Measurements from ENCODE around the gene MORN4. TPM values are rescaled to one million over a fixed set of nuclear protein-coding genes. Genes with fewer than 3 reads are reported as not detected.

Gene MORN4
- total and polyA plus RNA-seq, 9 of the 15 experiments (the other 6 are each of a cell fraction or from before 2014, with no cell fraction given), result 8.3 to 23.9 (median 11.7) TPM

DNA sequence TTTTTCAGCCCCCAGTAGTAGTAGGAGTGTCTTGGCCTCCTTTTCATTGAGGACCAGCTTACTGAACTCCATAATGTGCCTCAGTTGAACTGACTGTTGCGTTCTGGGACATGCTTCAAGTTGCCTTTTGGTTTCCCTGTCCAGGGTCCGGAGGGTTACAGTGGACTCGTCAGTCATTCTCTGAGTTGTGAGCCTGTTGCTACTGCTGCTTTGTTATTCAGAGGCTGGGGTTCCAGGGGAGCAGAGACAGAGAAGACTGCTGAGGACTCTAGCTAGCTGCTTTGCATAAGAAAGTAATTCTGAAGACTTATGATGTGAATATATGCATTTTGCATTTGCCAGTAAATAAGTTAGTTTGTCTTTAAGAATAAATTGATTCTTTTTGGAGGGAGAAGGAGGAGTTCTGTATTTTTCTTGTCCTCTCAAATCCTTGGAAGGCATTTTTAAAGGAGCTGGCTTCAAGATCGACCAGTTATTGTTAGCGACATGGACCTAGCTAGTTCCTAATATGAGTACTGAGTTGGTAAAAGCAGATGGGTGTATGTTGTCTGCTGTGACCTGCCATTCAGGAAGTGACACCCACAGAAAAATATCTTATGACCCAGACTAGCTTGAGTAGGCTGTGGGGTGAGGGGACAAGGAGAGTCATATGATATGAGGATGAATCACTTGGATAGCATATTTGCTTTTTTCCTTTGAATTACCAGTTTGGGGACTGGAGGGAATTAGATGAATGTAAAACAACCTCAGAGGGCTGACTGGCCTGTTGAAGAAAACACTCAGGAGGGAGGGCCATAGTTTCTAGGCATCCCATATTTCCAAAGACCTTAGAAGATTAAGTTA, 15.5 kb upstream of the MORN4 start (continued):
- TF ChIP-seq, protein P1, sequence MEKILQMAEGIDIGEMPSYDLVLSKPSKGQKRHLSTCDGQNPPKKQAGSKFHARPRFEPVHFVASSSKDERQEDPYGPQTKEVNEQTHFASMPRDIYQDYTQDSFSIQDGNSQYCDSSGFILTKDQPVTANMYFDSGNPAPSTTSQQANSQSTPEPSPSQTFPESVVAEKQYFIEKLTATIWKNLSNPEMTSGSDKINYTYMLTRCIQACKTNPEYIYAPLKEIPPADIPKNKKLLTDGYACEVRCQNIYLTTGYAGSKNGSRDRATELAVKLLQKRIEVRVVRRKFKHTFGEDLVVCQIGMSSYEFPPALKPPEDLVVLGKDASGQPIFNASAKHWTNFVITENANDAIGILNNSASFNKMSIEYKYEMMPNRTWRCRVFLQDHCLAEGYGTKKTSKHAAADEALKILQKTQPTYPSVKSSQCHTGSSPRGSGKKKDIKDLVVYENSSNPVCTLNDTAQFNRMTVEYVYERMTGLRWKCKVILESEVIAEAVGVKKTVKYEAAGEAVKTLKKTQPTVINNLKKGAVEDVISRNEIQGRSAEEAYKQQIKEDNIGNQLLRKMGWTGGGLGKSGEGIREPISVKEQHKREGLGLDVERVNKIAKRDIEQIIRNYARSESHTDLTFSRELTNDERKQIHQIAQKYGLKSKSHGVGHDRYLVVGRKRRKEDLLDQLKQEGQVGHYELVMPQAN (IDR thresholded peaks at IDR 0.05; ENCODE audit: borderline replicate concordance), result no peak
- TF ChIP-seq TFAP4 (CRISPR knock-in tag; IDR thresholded peaks at IDR 0.05; ENCODE audit: borderline replicate concordance) (no peak), ZNF354B (CRISPR knock-in tag; IDR thresholded peaks at IDR 0.05) (no peak), CBX5 (IDR thresholded peaks at IDR 0.05; ENCODE audit: borderline replicate concordance, low read depth) (no peak), SMAD4 (CRISPR knock-in tag; conservative IDR thresholded peaks at IDR 0.05) (no peak), NFYB (IDR thresholded peaks at IDR 0.05; ENCODE audit: extremely low read depth, insufficient read length) (no peak), MBD2 (IDR thresholded peaks at IDR 0.05; ENCODE audit: borderline replicate concordance, low read depth) (no peak; the same call in 1 of the 2 replicates), ZNF23 (CRISPR knock-in tag; IDR thresholded peaks at IDR 0.05) (no peak), EP300 (IDR thresholded peaks at IDR 0.05; ENCODE audit: low read length) (peak; percentile 78; the same call in 1 of the 2 replicates), POLR2AphosphoS5 (IDR thresholded peaks at IDR 0.05; ENCODE audit: control insufficient read depth, insufficient read depth, low read depth, low read length) (no peak), ZNF695 (CRISPR knock-in tag; IDR thresholded peaks at IDR 0.05) (no peak), ETS1 (conservative IDR thresholded peaks at IDR 0.05; ENCODE audit: control insufficient read depth, low read depth, low read length) (no peak), KDM2B (CRISPR knock-in tag; IDR thresholded peaks at IDR 0.05) (no peak), ZNF445 (CRISPR knock-in tag; IDR thresholded peaks at IDR 0.05; ENCODE audit: low read depth) (no peak), TCF15 (CRISPR knock-in tag; IDR thresholded peaks at IDR 0.05) (no peak), CXXC5 (CRISPR knock-in tag; IDR thresholded peaks at IDR 0.05) (no peak), TCF7L2 (IDR thresholded peaks at IDR 0.05; ENCODE audit: low read depth, low read length) (no peak), DNMT1 (IDR thresholded peaks at IDR 0.05) (no peak), ZBTB9 (CRISPR knock-in tag; IDR thresholded peaks at IDR 0.05) (no peak)
- TF ChIP-seq, protein P2, sequence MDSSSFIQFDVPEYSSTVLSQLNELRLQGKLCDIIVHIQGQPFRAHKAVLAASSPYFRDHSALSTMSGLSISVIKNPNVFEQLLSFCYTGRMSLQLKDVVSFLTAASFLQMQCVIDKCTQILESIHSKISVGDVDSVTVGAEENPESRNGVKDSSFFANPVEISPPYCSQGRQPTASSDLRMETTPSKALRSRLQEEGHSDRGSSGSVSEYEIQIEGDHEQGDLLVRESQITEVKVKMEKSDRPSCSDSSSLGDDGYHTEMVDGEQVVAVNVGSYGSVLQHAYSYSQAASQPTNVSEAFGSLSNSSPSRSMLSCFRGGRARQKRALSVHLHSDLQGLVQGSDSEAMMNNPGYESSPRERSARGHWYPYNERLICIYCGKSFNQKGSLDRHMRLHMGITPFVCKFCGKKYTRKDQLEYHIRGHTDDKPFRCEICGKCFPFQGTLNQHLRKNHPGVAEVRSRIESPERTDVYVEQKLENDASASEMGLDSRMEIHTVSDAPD (CRISPR knock-in tag; IDR thresholded peaks at IDR 0.05), result no peak
